Immature natural killer cell (primary cell): ENCODE data around the gene PICALM. TPM values are rescaled to one million over a fixed set of nuclear protein-coding genes. Genes with fewer than 3 reads are reported as not detected.

Source experiments
- DNase-seq, 3 donors: peaks; one replicate each; pipeline ENCODE4 v3.0.0; 2022; ENCODE audit warnings: mixed read lengths in 1 of 3
- H3K27ac Mint-ChIP-seq, 6 donors: one replicate each; pipeline ENCODE4 v1.8.0; 2020; ENCODE audit warnings: mixed read lengths in 6 of 6, mild to moderate bottlenecking in 5 of 6, inconsistent platforms in 4 of 6, moderate library complexity in 3 of 6
- H3K27me3 Mint-ChIP-seq, 3 donors: one replicate each; pipeline ENCODE4 v1.8.0; 2020 to 2021; ENCODE audit warnings: low read depth in 3 of 3, mild to moderate bottlenecking in 3 of 3, mixed read lengths in 3 of 3, moderate library complexity in 3 of 3, inconsistent platforms in 1 of 3
- H3K36me3 Mint-ChIP-seq, 3 donors: one replicate each; pipeline ENCODE4 v1.8.0; 2020; ENCODE audit warnings: mixed read lengths in 3 of 3, inconsistent platforms in 2 of 3, mild to moderate bottlenecking in 2 of 3
- H3K4me1 Mint-ChIP-seq, 2 donors: one replicate each; pipeline ENCODE4 v1.8.0; 2020; ENCODE audit warnings: inconsistent platforms in 2 of 2, mild to moderate bottlenecking in 2 of 2, mixed read lengths in 2 of 2, moderate library complexity in 1 of 2
- H3K4me3 Mint-ChIP-seq, 5 donors: one replicate each; pipeline ENCODE4 v1.8.0; 2020; ENCODE audit warnings: mild to moderate bottlenecking in 5 of 5, mixed read lengths in 5 of 5, inconsistent platforms in 3 of 5, moderate library complexity in 3 of 5
- H3K9me3 Mint-ChIP-seq, 6 donors: one replicate each; pipeline ENCODE4 v1.8.0; 2020; ENCODE audit warnings: mild to moderate bottlenecking in 6 of 6, mixed read lengths in 6 of 6, inconsistent platforms in 4 of 6, moderate library complexity in 3 of 6
- polyA plus RNA-seq, 3 donors: library from polyadenylated mRNA; unstranded; fragments of 300-500 nt; fragmentation: Illumina TruSeq; gene quantifications; one replicate each; pipeline ENCODE4 v1.2.3, GENCODE V29; 2021

Gene PICALM
- polyA plus RNA-seq, 3 donors from 2014 or later = 20.8 to 39.4 (median 22.4) TPM

DNA sequence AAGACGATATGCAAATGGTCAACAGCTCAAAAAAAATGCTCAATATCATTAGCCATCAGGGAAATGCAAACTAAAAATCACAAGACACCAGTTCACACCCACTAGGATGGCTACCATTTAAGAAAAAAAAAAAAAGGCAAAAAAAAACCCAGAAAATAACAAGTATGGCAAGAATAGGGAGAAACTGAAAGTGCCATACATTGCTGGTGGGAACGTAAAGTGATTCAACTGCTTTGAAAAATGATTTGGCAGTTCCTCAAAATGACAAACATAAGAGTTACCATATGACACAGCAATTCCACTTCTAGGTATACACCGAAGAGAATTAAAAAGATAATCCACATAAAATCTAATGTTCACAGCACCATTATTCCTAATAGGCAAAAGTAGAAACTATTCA lies 47.5 kb downstream of the PICALM start:
- peak overlapping the region; percentile 0 to 83 (median 60) for H3K27ac Mint-ChIP-seq
- DNase-seq = peak in 1 of 3 donors; percentile 9
- no peaks in the 10 kb centered on the region for H3K9me3 Mint-ChIP-seq
- H3K4me1 Mint-ChIP-seq = peaks cover 44 to 76% of the 10 kb centered on the region in 2 donors
- H3K27me3 Mint-ChIP-seq = peaks cover 0 to 1% (median 0%) of the 10 kb centered on the region in 3 donors
- H3K4me3 Mint-ChIP-seq = peak overlapping the region in 3 of 5 donors; percentile 8 to 65 (median 51)
- H3K36me3 Mint-ChIP-seq = peaks cover 15 to 25% (median 23%) of the 10 kb centered on the region in 3 donors

DNA sequence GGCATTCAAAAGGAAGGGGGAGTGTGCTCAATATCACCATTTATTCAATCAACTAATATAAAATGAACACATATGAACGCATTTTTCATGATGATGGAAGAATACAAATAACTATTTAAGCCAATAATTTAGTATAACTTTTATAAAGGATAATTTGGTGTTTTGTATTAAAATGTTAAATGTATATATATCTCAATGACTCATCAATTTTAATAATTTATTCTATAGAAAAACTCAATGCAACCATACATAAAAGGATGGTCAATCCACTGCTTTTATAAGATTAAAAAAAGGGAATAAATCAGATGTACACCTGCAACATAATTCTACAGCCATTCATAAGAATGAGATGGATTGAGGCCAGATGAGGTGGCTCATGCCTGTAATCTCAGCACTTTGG lies 50.6 kb downstream of the PICALM start:
- Mint-ChIP-seq H3K27me3 (peaks cover 0 to 3% (median 0%) of the 10 kb centered on the region in 3 donors), H3K27ac (peak overlapping the region in 1 of 6 donors; percentile 49), H3K4me1 (peaks cover 47 to 86% of the 10 kb centered on the region in 2 donors), H3K9me3 (no peaks in the 10 kb centered on the region), H3K36me3 (peaks cover 12 to 28% (median 26%) of the 10 kb centered on the region in 3 donors), H3K4me3 (no peak overlapping the region)
- no peak for DNase-seq

DNA sequence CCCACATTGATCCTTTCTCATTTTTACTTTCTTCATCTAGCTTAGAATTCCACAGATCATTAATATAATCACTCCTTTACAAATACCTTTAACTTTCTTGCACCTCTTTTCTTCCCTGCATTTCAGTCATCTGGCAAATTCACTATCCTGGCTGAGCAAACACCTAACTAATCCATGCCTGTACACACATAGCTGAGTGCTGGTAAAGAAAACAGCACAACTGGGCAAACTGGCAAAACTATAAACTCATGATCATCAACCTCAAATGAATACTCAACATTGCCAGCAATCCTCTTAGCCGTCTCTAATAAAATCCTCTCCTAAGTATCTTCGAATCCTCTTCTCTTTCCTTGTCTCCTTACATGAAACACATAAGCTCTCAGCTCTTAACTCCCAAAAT lies 52.4 kb downstream of the PICALM start:
- Mint-ChIP-seq H3K4me1 (peaks cover 34 to 73% of the 10 kb centered on the region in 2 donors), H3K9me3 (no peaks in the 10 kb centered on the region), H3K27ac (peak overlapping the region; percentile 8 to 51 (median 39)), H3K36me3 (peaks cover 11 to 31% (median 30%) of the 10 kb centered on the region in 3 donors), H3K27me3 (peaks cover 0 to 3% (median 0%) of the 10 kb centered on the region in 3 donors), H3K4me3 (no peak overlapping the region)
- no peak for DNase-seq

DNA sequence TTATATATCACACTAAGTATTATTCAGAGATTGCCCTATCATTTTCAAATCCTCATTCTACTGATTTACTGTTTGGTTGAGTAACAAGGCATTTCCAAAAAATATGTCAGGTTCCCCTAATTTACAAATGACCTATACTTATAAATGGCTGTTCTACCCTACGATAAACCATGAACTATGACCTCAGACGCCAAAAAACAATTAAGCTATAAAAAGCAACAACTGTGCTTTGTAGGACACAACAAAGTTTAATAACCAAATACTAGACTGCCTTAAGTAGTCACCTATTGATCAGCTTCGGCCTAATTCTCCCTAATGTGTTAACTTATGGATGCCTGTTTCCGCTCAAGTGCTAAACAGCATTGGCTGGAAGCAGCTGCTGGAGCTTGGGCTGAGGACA lies 53.2 kb downstream of the PICALM start:
- peaks cover 27 to 72% of the 10 kb centered on the region in 2 donors for H3K4me1 Mint-ChIP-seq
- H3K27ac Mint-ChIP-seq = peak overlapping the region in 4 of 6 donors; percentile 8 to 51 (median 32)
- DNase-seq = no peak
- H3K27me3 Mint-ChIP-seq = peaks cover 0 to 3% (median 0%) of the 10 kb centered on the region in 3 donors
- H3K9me3 Mint-ChIP-seq = no peaks in the 10 kb centered on the region
- H3K4me3 Mint-ChIP-seq = no peak overlapping the region
- H3K36me3 Mint-ChIP-seq = peaks cover 11 to 33% (median 28%) of the 10 kb centered on the region in 3 donors

DNA sequence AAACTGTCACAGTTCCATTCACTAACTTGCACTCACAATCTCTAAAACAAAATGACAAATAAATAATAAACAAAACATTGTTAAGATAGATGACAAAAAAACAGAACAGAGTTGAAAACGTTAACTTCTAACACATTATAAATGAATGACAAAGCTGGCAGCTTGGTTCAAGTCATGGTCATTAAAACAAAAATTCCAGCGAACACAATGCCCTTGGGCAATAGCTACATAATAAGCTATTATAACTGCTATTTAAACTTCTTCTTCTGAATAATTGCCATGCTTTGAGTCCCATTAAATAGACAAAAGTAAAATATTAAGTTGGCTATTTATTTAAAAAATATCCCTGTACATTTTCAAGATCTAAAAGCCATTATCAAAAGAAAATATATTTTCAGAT lies 54.7 kb downstream of the PICALM start:
- Mint-ChIP-seq H3K36me3 (peaks cover 8 to 36% (median 22%) of the 10 kb centered on the region in 3 donors), H3K9me3 (no peaks in the 10 kb centered on the region), H3K4me3 (no peak overlapping the region), H3K4me1 (peaks cover 18 to 62% of the 10 kb centered on the region in 2 donors), H3K27me3 (peaks cover 0 to 3% (median 0%) of the 10 kb centered on the region in 3 donors), H3K27ac (peak overlapping the region in 4 of 6 donors; percentile 14 to 69 (median 28))
- DNase-seq = no peak

DNA sequence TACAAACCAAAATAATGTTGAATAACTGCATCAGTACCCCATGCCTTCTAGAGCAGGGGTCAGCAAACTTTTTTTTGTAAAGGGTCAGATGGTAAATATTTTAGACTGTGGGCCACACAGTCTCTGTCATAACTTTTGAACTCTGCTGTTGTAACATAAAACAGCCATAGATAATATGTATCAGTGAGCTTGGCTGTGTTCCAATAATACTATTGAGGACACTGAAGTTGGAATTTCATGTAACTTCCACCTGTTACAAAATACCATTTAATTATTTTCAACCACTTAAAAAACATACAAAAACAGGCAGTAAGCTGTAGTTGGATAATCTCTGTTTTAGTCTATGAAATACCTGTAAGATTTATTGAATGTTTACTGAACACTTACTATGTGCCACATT lies 55.2 kb downstream of the PICALM start:
- peaks cover 8 to 34% (median 22%) of the 10 kb centered on the region in 3 donors for H3K36me3 Mint-ChIP-seq
- peaks cover 17 to 60% of the 10 kb centered on the region in 2 donors for H3K4me1 Mint-ChIP-seq
- peak overlapping the region in 3 of 6 donors; percentile 14 to 77 (median 34) for H3K27ac Mint-ChIP-seq
- H3K4me3 Mint-ChIP-seq = no peak overlapping the region
- peaks cover 0 to 2% (median 1%) of the 10 kb centered on the region in 3 donors for H3K27me3 Mint-ChIP-seq
- no peaks in the 10 kb centered on the region for H3K9me3 Mint-ChIP-seq
- DNase-seq = no peak

DNA sequence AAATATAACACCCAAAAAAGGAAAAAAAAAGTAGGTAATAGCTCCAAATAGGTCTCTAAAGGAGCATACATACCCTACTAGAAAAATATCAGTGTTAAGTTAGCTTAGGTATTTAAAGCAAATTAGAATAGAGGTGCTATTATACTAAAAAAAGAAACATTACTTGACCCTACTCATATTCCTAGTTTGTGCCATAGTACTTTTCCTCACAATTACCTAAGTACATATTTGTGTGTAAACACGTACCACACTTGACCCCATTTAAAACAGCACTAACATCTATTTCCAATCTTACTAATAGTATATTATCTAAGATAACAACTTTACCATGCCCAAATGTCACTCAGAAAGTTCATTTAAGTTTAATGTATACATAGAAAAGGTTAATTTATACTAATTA lies 57.7 kb downstream of the PICALM start:
- DNase-seq = no peak
- Mint-ChIP-seq H3K9me3 (no peaks in the 10 kb centered on the region), H3K4me1 (peaks cover 13 to 54% of the 10 kb centered on the region in 2 donors), H3K27ac (peak overlapping the region in 1 of 6 donors; percentile 77), H3K36me3 (peaks cover 8 to 46% (median 28%) of the 10 kb centered on the region in 3 donors), H3K4me3 (no peak overlapping the region), H3K27me3 (peaks cover 0 to 2% (median 0%) of the 10 kb centered on the region in 3 donors)

DNA sequence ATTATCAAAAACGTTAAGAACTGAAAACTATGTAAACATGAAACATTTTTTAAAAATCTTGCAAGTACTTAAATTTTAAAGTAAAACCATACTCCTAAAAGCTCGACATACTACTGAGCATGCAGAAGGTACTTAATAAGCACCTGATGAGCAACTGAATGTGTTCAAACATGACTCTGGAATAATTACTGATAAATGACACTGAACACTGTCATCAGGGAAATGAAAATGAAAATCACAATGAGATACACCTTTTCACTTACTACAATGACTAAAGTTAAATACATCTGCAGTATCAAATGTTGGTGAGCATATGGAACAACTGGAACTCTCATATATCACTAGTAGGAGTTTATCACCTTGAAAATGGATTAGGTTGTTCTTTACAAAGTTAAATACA lies 65.2 kb downstream of the PICALM start:
- no peak for DNase-seq
- H3K4me1 Mint-ChIP-seq = peaks cover 5 to 13% of the 10 kb centered on the region in 2 donors
- H3K27ac Mint-ChIP-seq = no peak overlapping the region
- peaks cover 8 to 38% (median 21%) of the 10 kb centered on the region in 3 donors for H3K36me3 Mint-ChIP-seq
- no peak overlapping the region for H3K4me3 Mint-ChIP-seq
- no peaks in the 10 kb centered on the region for H3K9me3 Mint-ChIP-seq
- H3K27me3 Mint-ChIP-seq = peaks cover 0 to 1% (median 0%) of the 10 kb centered on the region in 3 donors

DNA sequence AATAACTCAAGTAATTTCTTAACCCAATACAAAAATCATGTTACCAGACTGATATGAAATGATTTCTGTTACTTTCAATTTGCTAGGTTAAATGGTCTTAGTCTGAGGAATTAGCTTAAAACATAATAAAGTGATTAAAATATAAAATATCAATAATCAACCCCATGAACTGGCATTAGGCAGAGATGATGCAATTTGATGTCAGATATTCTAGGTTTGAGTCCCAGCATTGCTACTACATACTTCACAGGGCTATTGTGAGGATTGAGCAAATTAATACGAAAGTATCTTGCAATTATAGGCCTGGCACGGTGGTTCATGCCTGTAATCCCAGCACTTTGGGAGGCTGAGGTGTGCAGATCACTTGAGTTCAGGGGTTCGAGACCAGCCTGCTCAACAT lies 66.5 kb downstream of the PICALM start:
- no peak for DNase-seq
- peaks cover 3 to 35% (median 15%) of the 10 kb centered on the region in 3 donors for H3K36me3 Mint-ChIP-seq
- peaks cover 2 to 6% of the 10 kb centered on the region in 2 donors for H3K4me1 Mint-ChIP-seq
- H3K9me3 Mint-ChIP-seq = no peaks in the 10 kb centered on the region
- H3K27ac Mint-ChIP-seq = peak overlapping the region in 1 of 6 donors; percentile 12
- peaks cover 0 to 1% (median 0%) of the 10 kb centered on the region in 3 donors for H3K27me3 Mint-ChIP-seq
- H3K4me3 Mint-ChIP-seq = no peak overlapping the region

DNA sequence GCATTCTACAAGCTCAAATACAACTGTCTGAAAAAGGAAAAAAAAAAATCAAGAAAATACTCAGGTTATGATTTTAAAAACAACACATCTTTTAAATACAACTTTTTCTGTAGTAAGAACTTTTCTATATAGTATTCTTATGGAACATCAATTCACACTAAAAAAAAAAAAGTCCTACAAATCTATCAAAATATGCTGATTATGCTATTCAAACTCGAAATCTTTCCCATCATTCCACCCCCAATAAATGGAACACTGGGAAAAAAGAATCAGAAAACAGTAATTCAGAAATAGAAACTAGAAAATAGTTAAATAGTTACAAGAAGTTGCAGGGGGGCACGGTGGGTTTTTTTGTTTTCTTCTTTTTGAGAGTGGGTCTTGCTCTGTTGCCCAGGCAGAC lies 77.4 kb downstream of the PICALM start:
- H3K36me3 Mint-ChIP-seq = peaks cover 0 to 23% (median 4%) of the 10 kb centered on the region in 3 donors
- no peak overlapping the region for H3K4me3 Mint-ChIP-seq
- H3K9me3 Mint-ChIP-seq = no peaks in the 10 kb centered on the region
- no peak for DNase-seq
- peaks cover 26 to 55% of the 10 kb centered on the region in 2 donors for H3K4me1 Mint-ChIP-seq
- peaks cover 0 to 2% (median 0%) of the 10 kb centered on the region in 3 donors for H3K27me3 Mint-ChIP-seq
- H3K27ac Mint-ChIP-seq = peak overlapping the region in 4 of 6 donors; percentile 43 to 67 (median 47)

DNA sequence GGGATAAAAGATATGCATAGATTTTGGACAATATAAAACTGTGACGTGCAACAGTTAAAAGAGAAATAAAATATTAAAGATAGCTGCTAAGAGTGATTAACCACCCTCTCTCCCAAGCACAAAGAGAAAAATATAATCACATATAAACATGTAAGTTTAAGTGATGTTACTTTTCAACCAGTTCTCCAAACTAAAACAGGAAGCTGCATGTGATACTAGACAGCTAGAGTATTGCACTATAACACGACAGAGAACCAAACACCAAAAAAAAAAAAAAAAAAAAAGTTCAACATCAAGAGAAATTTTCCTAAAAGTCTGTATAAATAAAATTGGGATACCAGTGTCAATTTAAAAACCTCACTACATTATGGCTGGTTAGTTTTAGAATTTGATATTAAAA lies 79.1 kb downstream of the PICALM start:
- Mint-ChIP-seq H3K4me1 (peaks cover 26 to 67% of the 10 kb centered on the region in 2 donors), H3K27me3 (peaks cover 0 to 2% (median 0%) of the 10 kb centered on the region in 3 donors), H3K36me3 (peaks cover 0 to 26% (median 5%) of the 10 kb centered on the region in 3 donors), H3K9me3 (no peaks in the 10 kb centered on the region), H3K4me3 (no peak overlapping the region), H3K27ac (peak overlapping the region in 3 of 6 donors; percentile 54 to 78 (median 57))
- no peak for DNase-seq

DNA sequence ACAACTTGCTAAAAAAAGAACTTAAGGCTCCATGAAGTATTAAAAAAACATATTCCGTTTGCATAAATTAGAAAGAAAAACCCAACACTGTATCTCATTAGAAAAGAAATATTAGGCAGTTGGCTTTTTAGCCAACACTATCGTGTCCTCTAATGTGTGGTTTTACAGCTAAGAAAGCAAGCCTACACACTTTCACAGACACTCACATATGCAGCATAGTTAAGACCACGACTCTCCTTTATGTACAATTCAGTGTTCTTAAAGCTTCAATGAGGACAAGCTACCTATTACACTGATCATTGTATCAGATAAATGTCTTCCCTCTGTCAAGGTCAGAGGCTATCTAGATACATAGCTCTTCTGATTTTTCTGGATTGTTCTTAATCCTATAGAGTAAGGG lies 80.1 kb downstream of the PICALM start:
- DNase-seq = no peak
- H3K4me3 Mint-ChIP-seq = peak overlapping the region in 1 of 5 donors; percentile 0
- peak overlapping the region; percentile 22 to 89 (median 78) for H3K27ac Mint-ChIP-seq
- peaks cover 0 to 2% (median 0%) of the 10 kb centered on the region in 3 donors for H3K27me3 Mint-ChIP-seq
- H3K36me3 Mint-ChIP-seq = peaks cover 0 to 25% (median 11%) of the 10 kb centered on the region in 3 donors
- H3K9me3 Mint-ChIP-seq = no peaks in the 10 kb centered on the region
- H3K4me1 Mint-ChIP-seq = peaks cover 32 to 72% of the 10 kb centered on the region in 2 donors

DNA sequence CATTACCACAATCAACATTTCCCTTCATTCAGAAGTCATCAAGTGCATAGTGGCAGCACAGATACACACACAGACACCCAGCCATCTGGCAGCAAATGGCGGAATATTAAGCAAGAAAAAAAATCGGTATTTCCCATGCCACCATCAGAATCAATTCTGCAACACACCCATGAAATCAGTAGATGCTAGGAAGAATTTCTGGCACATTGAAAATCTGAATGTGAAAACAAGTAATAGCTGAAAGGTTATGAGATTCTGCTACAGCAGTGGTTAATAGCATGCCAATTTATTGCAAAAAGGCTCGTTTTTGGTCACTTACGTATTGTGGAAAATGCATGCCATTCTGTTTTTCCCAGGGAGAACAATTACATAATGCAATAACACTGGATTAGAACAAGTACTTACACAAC lies 91.1 kb downstream of the PICALM start:
- H3K9me3 Mint-ChIP-seq = no peaks in the 10 kb centered on the region
- no peaks in the 10 kb centered on the region for H3K27me3 Mint-ChIP-seq
- H3K27ac Mint-ChIP-seq = peak overlapping the region in 2 of 6 donors; percentile 6 to 58
- H3K4me3 Mint-ChIP-seq = no peak overlapping the region
- DNase-seq = no peak
- H3K36me3 Mint-ChIP-seq = peaks cover 0 to 26% (median 21%) of the 10 kb centered on the region in 3 donors
- H3K4me1 Mint-ChIP-seq = peaks cover 7 to 41% of the 10 kb centered on the region in 2 donors

DNA sequence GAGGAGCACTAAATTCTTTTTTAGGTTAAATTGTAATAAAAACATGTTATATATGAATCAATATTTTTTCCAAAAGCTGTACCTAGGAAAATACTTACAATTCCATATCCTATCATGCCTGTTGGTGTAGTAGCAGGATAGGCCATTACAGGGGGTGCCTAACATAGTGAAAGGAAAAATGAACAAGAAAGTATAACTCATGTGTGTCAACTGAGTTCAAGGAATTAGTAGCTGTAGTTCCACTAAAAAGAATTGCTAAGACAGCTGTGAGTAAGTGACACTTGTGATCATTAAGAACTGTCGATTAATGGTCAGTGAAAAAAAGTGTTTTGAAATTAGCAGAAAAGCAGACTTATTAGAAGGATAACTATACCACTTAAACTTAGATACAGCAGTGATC lies 92.4 kb downstream of the PICALM start:
- Mint-ChIP-seq H3K27me3 (peaks cover 0 to under 1% (median 0%) of the 10 kb centered on the region in 3 donors), H3K4me1 (peaks cover 7 to 43% of the 10 kb centered on the region in 2 donors), H3K9me3 (no peaks in the 10 kb centered on the region), H3K36me3 (peaks cover 0 to 22% (median 16%) of the 10 kb centered on the region in 3 donors), H3K4me3 (no peak overlapping the region), H3K27ac (no peak overlapping the region)
- DNase-seq = no peak
